ENCODE measurements around the gene PSMC3. TPM values are rescaled to one million over a fixed set of nuclear protein-coding genes. Genes with fewer than 3 reads are reported as not detected.

Gene PSMC3
- total RNA-seq, 1 experiment from 2014 or later = 222 TPM

GRCh38 chr11:47396049-47396320, 30.3 kb downstream of the PSMC3 start:
- H3F3A ChIP-seq (ENCODE audit: insufficient read depth, low read depth) = peaks cover 6% of the 10 kb centered on the region; the same call in 1 of the 2 replicates
- H3K36me3 ChIP-seq (ENCODE audit: low read depth) = no peaks in the 10 kb centered on the region
- intact Hi-C loops (cut with micrococcal nuclease; ENCODE audit: unreplicated experiment) = no loop called here
- no peak overlapping the region for H3K4me3 ChIP-seq
- TF ChIP-seq, protein P1, sequence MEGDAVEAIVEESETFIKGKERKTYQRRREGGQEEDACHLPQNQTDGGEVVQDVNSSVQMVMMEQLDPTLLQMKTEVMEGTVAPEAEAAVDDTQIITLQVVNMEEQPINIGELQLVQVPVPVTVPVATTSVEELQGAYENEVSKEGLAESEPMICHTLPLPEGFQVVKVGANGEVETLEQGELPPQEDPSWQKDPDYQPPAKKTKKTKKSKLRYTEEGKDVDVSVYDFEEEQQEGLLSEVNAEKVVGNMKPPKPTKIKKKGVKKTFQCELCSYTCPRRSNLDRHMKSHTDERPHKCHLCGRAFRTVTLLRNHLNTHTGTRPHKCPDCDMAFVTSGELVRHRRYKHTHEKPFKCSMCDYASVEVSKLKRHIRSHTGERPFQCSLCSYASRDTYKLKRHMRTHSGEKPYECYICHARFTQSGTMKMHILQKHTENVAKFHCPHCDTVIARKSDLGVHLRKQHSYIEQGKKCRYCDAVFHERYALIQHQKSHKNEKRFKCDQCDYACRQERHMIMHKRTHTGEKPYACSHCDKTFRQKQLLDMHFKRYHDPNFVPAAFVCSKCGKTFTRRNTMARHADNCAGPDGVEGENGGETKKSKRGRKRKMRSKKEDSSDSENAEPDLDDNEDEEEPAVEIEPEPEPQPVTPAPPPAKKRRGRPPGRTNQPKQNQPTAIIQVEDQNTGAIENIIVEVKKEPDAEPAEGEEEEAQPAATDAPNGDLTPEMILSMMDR (conservative IDR thresholded peaks at IDR 0.05) = no peak
- TF ChIP-seq EZH2 (IDR thresholded peaks at IDR 0.05; ENCODE audit: low read depth) = no peak
- H3K4me2 ChIP-seq = no peak overlapping the region
- ChIA-PET POLR2A (ENCODE audit: unreplicated experiment) (no interaction called here), CTCF (no interaction called here)
- H3K27me3 ChIP-seq (ENCODE audit: insufficient read depth, low read depth) = no peaks in the 10 kb centered on the region
- no peak for DNase-seq
- no peaks in the 10 kb centered on the region for H3K79me2 ChIP-seq (ENCODE audit: low read depth)
- H3K27ac ChIP-seq = no peak overlapping the region
- H4K20me1 ChIP-seq (ENCODE audit: insufficient read depth) = no peaks in the 10 kb centered on the region
- no peak overlapping the region for H2AFZ ChIP-seq
- no peaks in the 10 kb centered on the region for H3K4me1 ChIP-seq (replicated peaks; ENCODE audit: insufficient read depth)
- no TSS peak for BruUV-seq (replicated peaks)
- no peaks in the 10 kb centered on the region for H3K9me3 ChIP-seq (ENCODE audit: insufficient read depth, low read depth)
- no peaks in the 10 kb centered on the region for H3K9me2 ChIP-seq (ENCODE audit: insufficient read depth)

DNA sequence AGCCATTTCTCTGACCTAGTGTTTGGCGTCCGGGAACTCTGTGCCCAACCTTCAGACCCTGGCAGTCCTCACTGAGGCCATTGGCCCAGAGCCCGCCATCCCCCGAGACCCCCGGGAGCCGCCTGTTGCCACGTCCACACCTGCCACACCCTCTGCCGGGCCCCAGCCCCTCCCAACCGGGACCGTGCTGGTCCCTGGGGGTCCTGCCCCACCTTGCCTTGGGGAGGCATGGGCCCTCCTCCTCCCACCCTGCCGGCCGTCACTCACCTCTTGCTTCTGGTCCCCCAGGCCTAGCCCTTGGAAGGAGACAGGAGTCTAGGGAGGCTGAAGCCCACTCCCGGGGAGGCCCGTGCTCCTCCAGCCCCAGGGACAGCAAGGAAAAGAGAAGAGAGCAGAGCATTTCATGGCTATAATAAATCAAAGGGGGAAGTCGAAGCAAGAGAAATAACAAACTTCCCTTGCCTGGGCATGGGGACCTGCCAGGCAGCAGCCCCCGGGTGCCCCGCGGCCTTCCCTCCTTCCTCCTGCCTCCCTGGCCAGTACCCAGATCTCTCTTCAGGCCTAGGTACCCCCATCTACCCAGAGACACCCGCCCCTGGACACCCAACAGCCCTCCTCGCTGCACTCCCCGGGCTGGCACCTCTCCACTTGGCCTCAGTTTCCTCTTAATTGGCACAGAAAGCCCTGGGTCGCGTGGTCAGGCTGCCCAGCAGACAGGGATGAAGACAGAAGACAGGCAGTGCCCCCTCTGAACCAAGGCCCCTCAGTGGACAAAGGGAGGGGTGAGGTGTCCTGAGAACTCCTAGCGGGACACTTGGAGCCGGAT, 30.8 kb downstream of the PSMC3 start:
- Histone ChIP-seq H3K36me3 (ENCODE audit: low read depth) (no peaks in the 10 kb centered on the region), H2AFZ (no peak overlapping the region), H3K79me2 (ENCODE audit: low read depth) (no peaks in the 10 kb centered on the region), H3F3A (ENCODE audit: insufficient read depth, low read depth) (peaks cover 1% of the 10 kb centered on the region; the same call in 1 of the 2 replicates), H3K4me1 (replicated peaks; ENCODE audit: insufficient read depth) (no peaks in the 10 kb centered on the region), H3K27me3 (ENCODE audit: insufficient read depth, low read depth) (no peaks in the 10 kb centered on the region), H3K9me3 (ENCODE audit: insufficient read depth, low read depth) (no peaks in the 10 kb centered on the region), H4K20me1 (ENCODE audit: insufficient read depth) (no peaks in the 10 kb centered on the region), H3K4me3 (no peak overlapping the region), H3K4me2 (no peak overlapping the region), H3K27ac (no peak overlapping the region), H3K9me2 (ENCODE audit: insufficient read depth) (no peaks in the 10 kb centered on the region)
- intact Hi-C loops (cut with micrococcal nuclease; ENCODE audit: unreplicated experiment) = no loop called here
- no peak for DNase-seq
- ChIA-PET CTCF (no interaction called here), POLR2A (ENCODE audit: unreplicated experiment) (no interaction called here)
- BruUV-seq (replicated peaks) = no TSS peak
- TF ChIP-seq, protein P1 (conservative IDR thresholded peaks at IDR 0.05) = no peak
- TF ChIP-seq EZH2 (IDR thresholded peaks at IDR 0.05; ENCODE audit: low read depth) = no peak

- Histone ChIP-seq H3K4me1 (replicated peaks; ENCODE audit: insufficient read depth) (no peaks in the 10 kb centered on the region), H3K4me3 (no peak overlapping the region), H3K27ac (no peak overlapping the region), H3K36me3 (ENCODE audit: low read depth) (no peaks in the 10 kb centered on the region), H3K9me3 (ENCODE audit: insufficient read depth, low read depth) (no peaks in the 10 kb centered on the region), H3K9me2 (ENCODE audit: insufficient read depth) (no peaks in the 10 kb centered on the region), H4K20me1 (ENCODE audit: insufficient read depth) (no peaks in the 10 kb centered on the region), H3F3A (ENCODE audit: insufficient read depth, low read depth) (no peaks in the 10 kb centered on the region), H3K4me2 (no peak overlapping the region), H3K27me3 (ENCODE audit: insufficient read depth, low read depth) (no peaks in the 10 kb centered on the region), H2AFZ (no peak overlapping the region), H3K79me2 (ENCODE audit: low read depth) (no peaks in the 10 kb centered on the region)
- intact Hi-C loops (cut with micrococcal nuclease; ENCODE audit: unreplicated experiment) = no loop called here
- ChIA-PET CTCF (no interaction called here), POLR2A (ENCODE audit: unreplicated experiment) (no interaction called here)
- BruUV-seq (replicated peaks) = no TSS peak
- no peak for DNase-seq
- TF ChIP-seq, protein P1 (conservative IDR thresholded peaks at IDR 0.05) = no peak
- no peak for TF ChIP-seq EZH2 (IDR thresholded peaks at IDR 0.05; ENCODE audit: low read depth)
These were observed 31.7 kb downstream of the PSMC3 start for GRCh38 chr11:47394322-47395222.
